Right ventricle myocardium inferior (tissue), 1 donor: ENCODE data around the gene LAMA2. TPM values are rescaled to one million over a fixed set of nuclear protein-coding genes. Genes with fewer than 3 reads are reported as not detected.

Experiments used
- ATAC-seq: fragments of 200-7000 bp; cut with Tn5 transposase; one replicate; pipeline ENCODE4 v1.9.1; 2020; ENCODE audit warnings: mild to moderate bottlenecking, moderate library complexity
- DNase-seq: peaks from one replicate; pipeline ENCODE4 v3.0.0; 2021; ENCODE audit errors: missing footprints
- intact Hi-C: fragments of 100-400 bp; cut with DNase I; formaldehyde crosslinking; loops from one replicate; pipeline ENCODE4 v1.11.0; 2022
- total RNA-seq: library from RNA; stranded (reverse); fragmentation: NEBNext Ultra II Directional; extraction: Animal tissue kit (Norgen Biotek cat#: 25700); gene quantifications from one replicate; pipeline ENCODE4 v1.2.1, GENCODE V29; 2021
- donor health status: DM: no; HTN: yes; CAD: no; lungs with severe emphysema.

LAMA2 gene
- total RNA-seq, 1 donor from 2014 or later = 119 TPM

DNA sequence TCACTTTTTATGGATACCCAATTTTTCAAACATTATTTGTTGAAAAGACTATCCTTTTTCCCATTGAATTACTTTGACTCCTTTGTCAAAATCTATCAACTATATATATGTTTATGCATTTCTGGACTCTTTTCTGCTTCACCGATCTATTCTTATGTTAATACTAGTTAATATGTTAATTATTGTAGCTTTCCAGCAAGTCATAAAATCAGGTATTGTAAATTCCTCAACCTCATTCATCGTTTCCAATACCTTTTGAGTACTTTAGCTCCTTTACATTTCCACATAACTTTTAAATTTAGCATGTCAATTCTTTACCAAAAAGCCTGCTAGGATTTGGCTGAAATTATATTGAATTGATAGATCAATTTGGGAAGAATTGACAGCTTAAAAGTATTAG lies 419.7 kb downstream of the LAMA2 start:
- ATAC-seq = no peak
- no peak for DNase-seq
- intact Hi-C loops = no loop called here

GRCh38 chr6:129306826-129307225 lies 423.9 kb downstream of the LAMA2 start:
- ATAC-seq = no peak
- intact Hi-C loops = no loop called here

DNA sequence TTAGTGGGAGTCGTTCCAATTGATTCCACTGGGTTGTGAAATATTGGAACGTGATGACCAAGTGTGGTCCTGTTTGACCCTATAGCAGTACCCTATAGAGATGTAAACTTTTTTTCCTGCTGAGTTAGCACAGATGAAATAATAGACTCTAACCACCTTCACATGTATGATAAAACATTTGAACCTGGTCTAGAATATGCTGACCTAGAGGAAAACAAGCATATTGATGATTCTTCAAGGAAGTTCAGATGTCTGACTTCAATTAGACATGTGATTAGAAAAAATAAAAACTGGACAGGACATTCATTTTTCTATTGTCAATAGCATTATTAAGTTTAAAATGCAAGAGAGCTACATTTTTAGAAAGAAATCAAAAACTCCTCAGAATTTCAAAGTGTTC lies 424.9 kb downstream of the LAMA2 start:
- ATAC-seq = no peak
- intact Hi-C loops = no loop called here

More at GRCh38 chr6:129306826-129307225, 423.9 kb downstream of the LAMA2 start:
- DNase-seq = no peak

GRCh38 chr6:129309154-129309553 lies 426.2 kb downstream of the LAMA2 start:
- DNase-seq (no peak), ATAC-seq (no peak)
- intact Hi-C loops = no loop called here

More for the DNA sequence above, 424.9 kb downstream of the LAMA2 start:
- no peak for DNase-seq

DNA sequence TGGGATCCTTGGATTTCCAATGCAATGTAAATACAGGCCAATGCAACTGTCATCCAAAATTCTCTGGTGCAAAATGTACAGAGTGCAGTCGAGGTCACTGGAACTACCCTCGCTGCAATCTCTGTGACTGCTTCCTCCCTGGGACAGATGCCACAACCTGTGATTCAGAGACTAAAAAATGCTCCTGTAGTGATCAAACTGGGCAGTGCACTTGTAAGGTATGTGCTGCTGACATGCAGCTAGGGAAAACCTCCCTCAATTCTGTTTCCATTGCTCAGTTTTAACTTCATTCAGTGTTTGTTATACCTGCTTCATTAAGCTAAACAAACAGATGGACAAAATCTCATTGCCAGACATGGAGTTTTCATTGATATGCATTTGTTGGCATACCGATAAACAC lies 429.9 kb downstream of the LAMA2 start:
- intact Hi-C loops = no loop called here
- ATAC-seq (peak; percentile 77), DNase-seq (no peak)

- DNase-seq (peak; percentile 67), ATAC-seq (peak; percentile 70)
- intact Hi-C loops = no loop called here
These were observed 431.6 kb downstream of the LAMA2 start for GRCh38 chr6:129314575-129314974.

DNA sequence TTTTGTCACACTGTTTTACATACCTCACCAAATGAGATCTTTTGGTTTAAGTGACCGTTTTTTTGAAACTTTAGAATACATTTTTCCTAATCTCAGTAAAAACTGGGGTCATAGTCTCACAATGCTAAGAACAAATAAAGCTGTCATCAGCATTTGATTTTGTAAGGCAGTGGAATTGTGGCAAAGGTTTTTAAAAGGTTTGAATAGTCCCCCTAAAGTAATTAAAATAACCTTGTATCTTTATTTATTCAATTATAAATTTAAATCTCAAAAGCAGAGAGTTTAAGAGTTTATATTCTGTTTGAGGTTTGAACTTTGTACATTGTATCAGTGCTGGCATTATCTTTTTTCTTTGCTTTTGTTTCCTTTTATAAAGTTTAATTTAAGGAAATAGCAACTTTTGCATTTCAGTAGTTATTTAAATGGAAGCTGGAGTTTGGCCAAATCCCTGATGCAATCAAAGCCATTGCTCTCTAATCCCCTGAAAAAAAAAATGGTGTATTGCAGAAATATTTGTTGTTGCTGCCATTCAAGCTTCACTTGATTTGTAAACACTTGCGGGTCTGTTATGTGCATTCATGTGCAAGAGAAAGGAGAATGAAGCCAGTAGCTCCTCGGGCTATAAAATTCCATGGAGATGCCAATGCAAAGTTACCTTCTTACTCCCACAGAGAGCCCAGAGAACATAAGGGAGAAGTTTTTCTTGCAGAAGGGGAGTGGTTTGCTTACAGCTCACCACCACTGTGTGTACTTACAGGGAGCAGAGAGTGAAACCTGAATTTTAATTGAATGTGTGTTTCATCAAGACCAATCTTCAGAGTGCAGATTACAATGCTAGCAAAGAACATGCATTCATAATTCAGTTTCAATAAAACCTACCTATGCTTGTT lies 435.2 kb downstream of the LAMA2 start:
- intact Hi-C loops = no loop called here
- DNase-seq = no peak
- ATAC-seq = no peak

DNA sequence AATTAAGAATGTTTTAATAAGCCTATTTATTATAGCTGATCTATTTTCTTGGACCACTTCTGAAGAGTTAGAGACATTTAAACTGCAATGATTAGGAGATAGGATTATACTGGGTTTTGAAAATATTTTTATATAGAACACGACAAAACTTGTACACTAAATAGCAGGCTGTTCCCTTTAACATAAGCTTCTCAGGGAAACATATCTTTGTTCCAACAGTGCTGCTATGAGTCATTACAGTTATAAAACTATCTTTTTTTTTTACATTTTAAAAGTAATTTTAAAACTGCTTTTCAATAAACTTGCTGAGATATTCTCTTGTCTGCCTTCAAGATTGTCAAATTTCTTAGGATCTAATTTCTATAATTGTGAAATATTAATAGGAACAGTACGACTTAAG lies 438.0 kb downstream of the LAMA2 start:
- no peak for ATAC-seq
- DNase-seq = no peak
- intact Hi-C loops = no loop called here

DNA sequence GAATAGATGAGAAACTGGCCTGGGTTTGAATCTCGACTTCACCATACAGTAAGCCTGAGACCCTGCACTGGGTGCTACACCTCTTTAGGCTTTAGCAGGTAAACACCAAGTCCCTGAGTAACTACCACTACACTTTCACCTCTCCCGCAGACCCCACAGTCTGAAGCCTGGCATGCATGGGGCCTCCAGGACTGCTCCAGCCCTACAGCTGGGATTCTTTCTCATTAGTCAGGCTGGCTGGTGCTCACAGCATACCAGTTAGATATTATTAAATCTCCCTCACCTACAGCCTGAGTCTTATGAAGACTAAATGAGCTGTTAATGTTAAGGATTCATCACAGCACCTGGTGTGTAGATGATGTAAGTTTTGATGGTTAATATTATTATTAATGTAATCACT lies 438.4 kb downstream of the LAMA2 start:
- intact Hi-C loops = no loop called here
- DNase-seq = no peak
- no peak for ATAC-seq

- no peak for ATAC-seq
- intact Hi-C loops = no loop called here
These were observed 441.4 kb downstream of the LAMA2 start for GRCh38 chr6:129324345-129324744.

GRCh38 chr6:129329678-129330077 lies 446.7 kb downstream of the LAMA2 start:
- ATAC-seq (no peak), DNase-seq (no peak)
- intact Hi-C loops = no loop called here

More at GRCh38 chr6:129324345-129324744, 441.4 kb downstream of the LAMA2 start:
- no peak for DNase-seq

- DNase-seq (no peak), ATAC-seq (no peak)
- intact Hi-C loops = no loop called here
These were observed 448.7 kb downstream of the LAMA2 start for GRCh38 chr6:129331450-129332138.

GRCh38 chr6:129335792-129336191 lies 452.9 kb downstream of the LAMA2 start:
- intact Hi-C loops = no loop called here
- ATAC-seq = no peak
- no peak for DNase-seq

DNA sequence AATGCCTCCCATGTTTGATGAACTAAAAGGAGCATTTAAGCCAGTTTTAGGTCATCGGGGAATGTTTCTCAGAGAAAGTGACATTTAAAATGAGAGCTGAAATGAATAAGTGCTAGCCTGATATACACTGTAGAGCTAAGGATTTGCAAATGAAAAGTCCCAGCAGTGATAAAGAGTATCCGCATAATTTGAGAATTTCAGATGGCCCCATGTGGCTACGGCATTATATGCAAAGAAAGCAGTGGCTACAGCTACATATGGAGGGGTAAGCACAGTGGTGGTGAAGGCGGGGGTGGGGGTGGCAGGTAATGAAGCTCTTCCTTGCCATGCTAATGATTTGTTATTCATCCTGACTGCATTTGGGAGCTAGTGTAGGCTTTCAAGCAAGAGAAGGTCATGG lies 455.7 kb downstream of the LAMA2 start:
- DNase-seq = no peak
- intact Hi-C loops = no loop called here
- no peak for ATAC-seq

DNA sequence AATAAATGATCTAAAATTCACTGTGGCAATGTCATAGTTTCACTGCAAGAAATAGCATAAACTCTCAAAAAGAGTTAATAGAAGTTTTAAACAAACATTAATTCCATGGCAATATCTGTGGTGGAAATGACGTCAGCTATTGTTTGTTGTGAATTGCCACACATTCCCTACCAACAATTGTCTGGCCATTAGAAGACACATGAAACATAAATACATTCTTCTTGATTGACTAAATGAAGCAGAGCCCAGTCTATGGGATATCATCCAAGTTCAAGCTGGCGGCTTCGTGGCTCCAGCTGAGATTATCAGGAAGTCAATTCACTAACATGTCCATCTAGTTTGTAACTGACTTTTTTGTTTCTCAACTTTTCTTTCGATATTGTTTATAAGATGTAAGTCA lies 458.0 kb downstream of the LAMA2 start:
- intact Hi-C loops = loop anchor here (10.0 kb wide), 1 partner anchor 456 kb away; the partner anchor contains the start of gene LAMA2
- ATAC-seq = peak; percentile 38
- DNase-seq = no peak

GRCh38 chr6:129342243-129342642 lies 459.3 kb downstream of the LAMA2 start:
- intact Hi-C loops = loop anchor here (10.0 kb wide), 1 partner anchor 457 kb away; the partner anchor contains the start of gene LAMA2
- ATAC-seq = peak; percentile 30
- no peak for DNase-seq

DNA sequence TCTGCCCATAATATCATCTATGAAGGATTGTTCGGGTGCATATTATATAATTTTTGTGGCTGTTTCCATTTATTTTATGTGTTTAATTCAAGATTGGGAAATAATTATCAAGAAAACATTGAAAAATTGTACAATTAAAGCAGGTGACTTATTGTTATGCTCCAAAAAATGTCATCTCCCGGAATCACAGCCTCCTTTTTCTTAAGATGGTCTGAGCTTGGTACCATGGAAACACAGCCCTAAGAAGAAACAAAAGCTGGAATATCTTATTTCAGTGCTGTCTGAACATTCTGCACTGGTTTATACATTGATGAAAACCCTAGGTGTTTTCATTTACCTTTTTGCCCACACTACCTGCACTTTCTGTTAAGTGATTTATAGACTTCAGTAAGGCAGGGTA lies 459.9 kb downstream of the LAMA2 start:
- ATAC-seq = no peak

GRCh38 chr6:129344379-129344778 lies 461.4 kb downstream of the LAMA2 start:
- DNase-seq (no peak), ATAC-seq (no peak)
- intact Hi-C loops = loop anchor here (10.0 kb wide), 1 partner anchor 460 kb away; the partner anchor contains the start of gene LAMA2

More for the DNA sequence above, 459.9 kb downstream of the LAMA2 start:
- no peak for DNase-seq
- intact Hi-C loops = loop anchor here (10.0 kb wide), 1 partner anchor 458 kb away; the partner anchor contains the start of gene LAMA2

DNA sequence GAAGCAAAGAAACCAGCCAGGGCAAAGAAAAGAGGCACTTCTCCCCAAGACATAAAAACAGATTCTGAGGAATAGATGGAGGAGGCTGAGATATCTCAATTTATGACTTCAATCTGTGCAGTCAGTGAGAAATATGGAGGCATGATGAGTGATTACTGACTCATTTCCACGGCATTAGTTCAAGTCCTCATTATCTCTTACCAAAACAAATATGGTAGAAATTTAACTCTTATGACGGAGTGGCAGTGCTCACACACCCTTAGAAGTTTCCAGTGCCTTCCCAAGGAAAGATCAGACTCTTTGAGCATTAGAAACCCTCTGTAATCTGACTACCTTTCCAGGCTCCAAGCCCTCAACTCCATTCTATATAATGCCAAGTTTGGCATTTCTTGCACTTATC lies 463.0 kb downstream of the LAMA2 start:
- ATAC-seq (no peak), DNase-seq (no peak)
- intact Hi-C loops = loop anchor here (10.0 kb wide), 1 partner anchor 461 kb away; the partner anchor contains the start of gene LAMA2

GRCh38 chr6:129346964-129347363 lies 464.0 kb downstream of the LAMA2 start:
- peak; percentile 85 for ATAC-seq
- intact Hi-C loops = loop anchor here (10.0 kb wide), 1 partner anchor 462 kb away; the partner anchor contains the start of gene LAMA2
- no peak for DNase-seq
